NCI-H2081 treated with DMSO at 0.1 percent for 48 hours (cell line): Measurements from ENCODE around the gene CFAP20DC.
"Not testable (repeated sequence)": the region's sequence is repeated elsewhere in the genome, so short reads cannot be mapped to it uniquely, and the experiment has no call there.

Source experiments
- DNase-seq: peaks from one replicate; lab custom pipeline; 2025; lab: John Stamatoyannopoulos, UW

Gene CFAP20DC

GRCh38 chr3:58742239-58742638 lies 307.6 kb downstream of the CFAP20DC start:
- DNase-seq, result no peak

- DNase-seq, result no peak
Measured at GRCh38 chr3:58737644-58738043, 312.2 kb downstream of the CFAP20DC start.

- DNase-seq, result no peak
Measured at GRCh38 chr3:58731673-58732072, 318.2 kb downstream of the CFAP20DC start.

- no peak for DNase-seq
Measured at GRCh38 chr3:58728723-58729122, 321.1 kb downstream of the CFAP20DC start.

- DNase-seq, result no peak
Measured at GRCh38 chr3:58725326-58725853, 324.4 kb downstream of the CFAP20DC start.

GRCh38 chr3:58724336-58724735 lies 325.5 kb downstream of the CFAP20DC start:
- DNase-seq, result no peak

- no peak for DNase-seq
Measured at GRCh38 chr3:58723173-58723572, 326.7 kb downstream of the CFAP20DC start.

GRCh38 chr3:58722561-58722960 lies 327.3 kb downstream of the CFAP20DC start:
- no peak for DNase-seq

GRCh38 chr3:58720526-58720925 lies 329.3 kb downstream of the CFAP20DC start:
- DNase-seq, result no peak

GRCh38 chr3:58719684-58720083 lies 330.1 kb downstream of the CFAP20DC start:
- DNase-seq, result no peak

- DNase-seq, result no peak
Measured at GRCh38 chr3:58713715-58714401, 336.0 kb downstream of the CFAP20DC start.

- DNase-seq, result no peak
Measured at GRCh38 chr3:58711871-58712270, 338.0 kb downstream of the CFAP20DC start.

- not testable (repeated sequence) for DNase-seq
Measured at GRCh38 chr3:58708983-58709382, 340.8 kb downstream of the CFAP20DC start.

- DNase-seq, result no peak
Measured at GRCh38 chr3:58708116-58708791, 341.6 kb downstream of the CFAP20DC start.

- no peak for DNase-seq
Measured at GRCh38 chr3:58707390-58707930, 342.4 kb downstream of the CFAP20DC start.

- DNase-seq, result no peak
Measured at GRCh38 chr3:58706395-58707167, 343.2 kb downstream of the CFAP20DC start.

GRCh38 chr3:58704745-58705144 lies 345.1 kb downstream of the CFAP20DC start:
- DNase-seq, result no peak

- DNase-seq, result not testable (repeated sequence)
Measured at GRCh38 chr3:58704304-58704703, 345.5 kb downstream of the CFAP20DC start.

- DNase-seq, result no peak
Measured at GRCh38 chr3:58698246-58698645, 351.6 kb downstream of the CFAP20DC start.

GRCh38 chr3:58697561-58697960 lies 352.3 kb downstream of the CFAP20DC start:
- DNase-seq, result no peak

- not testable (repeated sequence) for DNase-seq
Measured at GRCh38 chr3:58696813-58697212, 353.0 kb downstream of the CFAP20DC start.

GRCh38 chr3:58696093-58696492 lies 353.7 kb downstream of the CFAP20DC start:
- no peak for DNase-seq
